WTC11 (cell line): ENCODE data around the gene PAPLN.

Experiments used
- TCF7 ChIP-seq: sonication (generic); formaldehyde crosslinking; IDR thresholded peaks from 2 replicates; pipeline ENCODE4 v1.8.0; 2022; ENCODE audit warnings: mild to moderate bottlenecking, low read depth, missing genetic modification reagents, moderate library complexity
- TF ChIP-seq, protein P1 (sequence below): fragments of 200-600 bp; IDR thresholded peaks from 2 replicates; pipeline ENCODE4 v1.8.0; 2022; ENCODE audit warnings: antibody characterized with exemption

- no peak for TF ChIP-seq TCF7 (CRISPR knock-in tag)
- TF ChIP-seq, protein P1, sequence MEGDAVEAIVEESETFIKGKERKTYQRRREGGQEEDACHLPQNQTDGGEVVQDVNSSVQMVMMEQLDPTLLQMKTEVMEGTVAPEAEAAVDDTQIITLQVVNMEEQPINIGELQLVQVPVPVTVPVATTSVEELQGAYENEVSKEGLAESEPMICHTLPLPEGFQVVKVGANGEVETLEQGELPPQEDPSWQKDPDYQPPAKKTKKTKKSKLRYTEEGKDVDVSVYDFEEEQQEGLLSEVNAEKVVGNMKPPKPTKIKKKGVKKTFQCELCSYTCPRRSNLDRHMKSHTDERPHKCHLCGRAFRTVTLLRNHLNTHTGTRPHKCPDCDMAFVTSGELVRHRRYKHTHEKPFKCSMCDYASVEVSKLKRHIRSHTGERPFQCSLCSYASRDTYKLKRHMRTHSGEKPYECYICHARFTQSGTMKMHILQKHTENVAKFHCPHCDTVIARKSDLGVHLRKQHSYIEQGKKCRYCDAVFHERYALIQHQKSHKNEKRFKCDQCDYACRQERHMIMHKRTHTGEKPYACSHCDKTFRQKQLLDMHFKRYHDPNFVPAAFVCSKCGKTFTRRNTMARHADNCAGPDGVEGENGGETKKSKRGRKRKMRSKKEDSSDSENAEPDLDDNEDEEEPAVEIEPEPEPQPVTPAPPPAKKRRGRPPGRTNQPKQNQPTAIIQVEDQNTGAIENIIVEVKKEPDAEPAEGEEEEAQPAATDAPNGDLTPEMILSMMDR: no peak
Measured at GRCh38 chr14:73220634-73221033, 16.7 kb upstream of the PAPLN start.
